HG03175 (cell line): ENCODE measurements around the gene TTN.
A peak's percentile ranks its signal among the peaks of the same experiment; 100 is the strongest.

Experiments used
- ATAC-seq: cut with Tn5 transposase; IDR thresholded peaks from one replicate; pipeline ENCODE4 v1.9.1; 2021; ENCODE audit warnings: mild to moderate bottlenecking, moderate library complexity; ENCODE audit not compliant: unreplicated experiment

TTN gene

DNA sequence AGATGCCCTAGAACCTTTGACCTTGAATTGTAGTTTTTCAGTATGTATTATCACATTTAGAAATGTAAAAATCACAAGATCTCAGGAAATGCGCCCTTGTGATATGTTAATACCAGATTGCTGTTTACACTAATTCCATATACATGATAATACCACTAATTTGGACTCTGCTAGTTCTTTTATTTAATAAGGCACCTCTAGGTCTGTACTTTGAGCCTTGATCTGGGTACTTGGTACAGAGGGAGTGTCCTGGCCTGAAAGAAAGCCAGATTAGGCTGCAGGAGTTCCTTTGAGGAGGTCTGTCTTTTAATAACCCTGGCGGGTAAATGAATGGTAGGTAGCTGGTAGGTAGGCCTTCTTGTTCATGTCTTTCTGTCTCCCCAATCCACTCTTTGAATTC lies 300.7 kb downstream of the TTN start:
- no peak for ATAC-seq

DNA sequence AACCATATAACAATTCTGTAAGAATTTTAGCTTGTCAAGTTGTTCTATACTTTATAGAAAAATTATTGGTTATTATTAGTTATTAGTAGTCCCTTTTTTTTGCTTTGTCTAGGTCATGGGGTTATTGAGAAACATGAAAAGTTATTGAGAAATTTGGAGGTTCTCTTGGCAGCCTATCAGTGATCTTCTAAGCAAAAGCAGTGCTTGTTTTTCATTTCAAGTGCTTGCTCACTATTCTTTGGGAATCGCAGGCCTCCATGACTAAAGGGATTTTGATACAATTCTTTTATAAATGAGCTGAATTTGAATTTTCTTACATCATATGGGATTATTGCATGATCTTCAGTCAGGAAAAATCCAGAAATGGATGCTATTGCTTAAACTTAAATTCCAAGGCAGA lies 301.1 kb downstream of the TTN start:
- ATAC-seq = no peak

DNA sequence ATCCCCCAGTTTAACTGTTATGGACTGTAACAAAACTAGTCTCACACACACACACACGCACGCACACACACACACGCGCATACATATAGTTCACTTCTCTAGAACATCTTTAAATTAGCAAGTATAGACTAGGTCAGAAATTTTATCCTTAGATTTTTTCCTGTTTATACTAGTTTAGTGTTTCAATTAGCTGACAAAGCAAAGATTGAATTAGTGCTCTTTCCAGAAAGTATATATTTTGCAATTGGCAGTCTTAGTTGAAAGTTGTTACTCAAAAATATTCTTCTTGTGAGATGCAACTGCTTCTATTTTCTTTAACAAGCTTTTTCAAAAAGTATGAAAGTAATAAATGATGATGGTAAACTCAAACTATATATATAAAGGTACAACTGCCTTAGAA lies 304.5 kb downstream of the TTN start:
- ATAC-seq = no peak

DNA sequence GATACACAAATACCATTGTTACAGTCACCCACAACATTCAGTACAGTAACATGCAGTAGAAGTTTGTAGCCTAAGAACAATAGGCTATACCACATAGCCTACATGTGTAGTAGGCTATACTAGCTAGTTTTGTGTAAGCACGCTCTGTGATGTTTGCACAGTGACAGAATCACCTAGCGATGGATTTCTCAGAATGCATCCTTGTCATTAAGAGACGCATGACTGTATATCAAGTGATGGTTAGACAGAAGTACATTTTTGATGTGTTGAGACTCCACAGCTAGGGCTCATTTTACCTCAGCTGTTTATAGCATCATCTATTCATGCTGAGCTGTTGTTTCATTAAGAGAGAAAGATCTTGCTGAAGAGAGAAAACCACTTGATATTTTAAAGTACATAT lies 307.6 kb downstream of the TTN start:
- no peak for ATAC-seq

DNA sequence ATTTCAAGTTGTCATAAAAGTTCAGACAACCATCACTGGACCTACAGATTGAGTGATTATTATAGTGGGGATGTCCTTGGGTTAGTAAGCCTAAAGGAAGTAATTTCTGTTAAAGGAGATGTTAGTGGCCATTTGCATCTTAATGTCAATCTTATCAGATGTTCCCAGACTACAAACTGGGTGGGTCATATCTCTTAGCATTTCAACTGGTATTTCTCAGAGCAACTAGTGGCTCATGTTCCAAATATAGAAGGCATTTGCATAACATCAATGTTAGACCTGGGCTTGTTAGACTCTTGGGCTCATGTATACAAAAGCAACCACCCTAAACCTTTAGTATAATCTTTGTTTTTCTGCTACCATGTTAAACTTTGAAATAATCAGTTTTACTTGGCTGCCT lies 309.1 kb downstream of the TTN start:
- ATAC-seq = no peak

DNA sequence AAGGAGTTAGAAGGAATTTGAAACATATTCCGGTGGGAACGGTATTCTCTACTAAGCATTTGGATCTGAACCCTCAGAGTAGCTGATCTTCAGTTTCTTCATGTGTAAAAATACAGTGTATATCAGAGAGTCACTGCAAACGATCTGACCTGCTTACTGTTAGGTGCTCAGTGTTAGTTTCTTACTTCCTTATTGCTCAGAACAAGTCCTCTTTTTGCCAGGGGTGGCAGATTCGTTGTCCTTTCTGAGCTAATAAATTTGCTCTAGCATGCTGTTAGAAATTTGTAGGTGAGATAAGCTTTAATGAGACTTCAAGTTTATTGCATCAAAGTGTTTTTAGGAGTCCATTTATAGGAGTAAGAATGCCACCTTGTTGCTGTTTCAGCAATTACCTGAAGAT lies 311.2 kb downstream of the TTN start:
- no peak for ATAC-seq

DNA sequence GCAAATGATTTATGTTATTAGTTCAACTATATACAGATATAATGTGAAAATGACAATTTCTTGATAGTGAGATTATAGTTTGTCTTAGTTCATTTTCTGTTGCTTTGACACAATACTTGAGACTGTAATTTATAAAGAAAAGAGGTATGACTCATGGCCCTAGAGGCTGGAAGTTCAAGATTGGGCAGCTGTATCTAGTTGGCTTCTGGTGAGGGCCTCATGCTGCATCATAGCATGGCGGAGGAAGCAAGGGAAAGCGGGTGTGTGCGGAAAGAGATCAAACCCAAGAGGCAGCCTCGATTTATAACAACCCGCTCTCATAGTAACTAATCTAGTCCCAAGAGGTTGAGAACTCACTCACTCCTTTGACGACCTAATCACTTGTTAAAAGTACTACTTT lies 315.6 kb downstream of the TTN start:
- no peak for ATAC-seq

DNA sequence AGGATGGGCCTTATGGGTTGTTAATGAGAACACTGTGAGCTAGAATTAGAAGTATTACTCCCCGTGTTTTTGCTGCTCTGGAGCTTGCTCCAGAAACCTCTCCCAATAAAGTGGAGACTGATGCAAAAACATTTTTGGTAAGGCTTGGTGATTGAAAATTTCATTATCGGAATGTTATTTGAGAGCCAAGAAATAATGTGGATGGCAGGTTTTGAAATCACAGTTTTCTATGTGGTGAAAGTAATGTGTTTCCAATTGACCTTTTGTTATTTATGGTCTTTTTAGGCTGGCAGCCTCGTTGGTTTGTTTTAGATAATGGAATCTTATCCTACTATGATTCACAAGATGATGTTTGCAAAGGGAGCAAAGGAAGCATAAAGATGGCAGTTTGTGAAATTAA lies 321.9 kb downstream of the TTN start:
- ATAC-seq = no peak

DNA sequence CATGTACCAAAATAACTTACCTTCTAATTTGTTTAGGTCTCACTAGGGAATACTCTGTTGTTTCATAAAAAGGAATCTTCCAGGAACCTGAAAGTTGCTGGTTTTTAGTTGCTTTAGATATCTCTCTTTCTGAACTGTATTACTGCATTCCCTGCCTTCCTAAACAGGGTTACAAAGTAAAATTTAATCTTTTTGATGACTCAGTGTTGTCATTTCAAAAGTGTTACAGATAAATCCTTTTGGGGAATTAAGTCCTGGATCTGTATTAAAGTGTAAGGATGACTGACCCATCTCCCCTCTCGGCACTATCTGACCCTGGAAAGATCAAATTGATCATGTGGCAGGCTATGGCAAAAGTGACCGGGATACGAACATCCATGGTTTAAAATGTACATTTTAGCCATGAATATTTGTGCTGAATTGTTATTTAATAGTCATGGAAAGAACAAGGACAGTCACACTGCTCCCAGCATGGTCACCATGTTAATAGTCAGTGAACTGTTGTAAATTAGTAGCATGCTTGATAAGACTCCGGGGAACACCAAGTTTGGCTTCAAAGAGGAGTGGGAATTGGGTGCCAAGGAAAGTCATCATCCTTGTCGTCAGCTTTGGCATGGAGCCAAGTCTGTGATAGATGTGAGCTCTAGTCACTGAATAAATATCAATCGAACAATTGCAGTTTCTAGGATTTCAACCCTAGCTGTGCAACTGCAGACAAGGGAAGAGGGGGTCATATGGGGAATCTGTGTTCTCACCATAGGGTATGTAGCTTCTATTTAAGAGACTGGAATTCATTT lies 322.8 kb downstream of the TTN start:
- no peak for ATAC-seq

DNA sequence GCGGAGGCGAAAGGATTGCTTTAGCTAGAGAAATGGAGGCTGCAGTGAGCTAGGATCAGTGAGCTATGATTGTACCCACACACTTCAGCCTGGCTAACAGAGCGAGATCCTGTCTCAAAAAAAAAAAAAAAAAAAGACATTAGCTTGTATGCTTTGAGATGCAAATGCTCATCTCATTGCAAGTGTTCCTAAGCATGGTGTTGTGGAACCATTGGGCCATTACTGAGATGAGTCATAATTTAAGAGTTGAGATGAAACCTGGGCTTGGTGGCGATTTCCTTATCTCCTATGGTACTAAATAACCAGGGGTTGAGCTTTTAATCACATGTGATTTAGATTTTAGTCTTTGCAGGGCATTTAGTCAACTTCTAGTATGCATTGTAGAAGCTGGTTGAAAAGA lies 324.8 kb downstream of the TTN start:
- ATAC-seq = peak; percentile 40

DNA sequence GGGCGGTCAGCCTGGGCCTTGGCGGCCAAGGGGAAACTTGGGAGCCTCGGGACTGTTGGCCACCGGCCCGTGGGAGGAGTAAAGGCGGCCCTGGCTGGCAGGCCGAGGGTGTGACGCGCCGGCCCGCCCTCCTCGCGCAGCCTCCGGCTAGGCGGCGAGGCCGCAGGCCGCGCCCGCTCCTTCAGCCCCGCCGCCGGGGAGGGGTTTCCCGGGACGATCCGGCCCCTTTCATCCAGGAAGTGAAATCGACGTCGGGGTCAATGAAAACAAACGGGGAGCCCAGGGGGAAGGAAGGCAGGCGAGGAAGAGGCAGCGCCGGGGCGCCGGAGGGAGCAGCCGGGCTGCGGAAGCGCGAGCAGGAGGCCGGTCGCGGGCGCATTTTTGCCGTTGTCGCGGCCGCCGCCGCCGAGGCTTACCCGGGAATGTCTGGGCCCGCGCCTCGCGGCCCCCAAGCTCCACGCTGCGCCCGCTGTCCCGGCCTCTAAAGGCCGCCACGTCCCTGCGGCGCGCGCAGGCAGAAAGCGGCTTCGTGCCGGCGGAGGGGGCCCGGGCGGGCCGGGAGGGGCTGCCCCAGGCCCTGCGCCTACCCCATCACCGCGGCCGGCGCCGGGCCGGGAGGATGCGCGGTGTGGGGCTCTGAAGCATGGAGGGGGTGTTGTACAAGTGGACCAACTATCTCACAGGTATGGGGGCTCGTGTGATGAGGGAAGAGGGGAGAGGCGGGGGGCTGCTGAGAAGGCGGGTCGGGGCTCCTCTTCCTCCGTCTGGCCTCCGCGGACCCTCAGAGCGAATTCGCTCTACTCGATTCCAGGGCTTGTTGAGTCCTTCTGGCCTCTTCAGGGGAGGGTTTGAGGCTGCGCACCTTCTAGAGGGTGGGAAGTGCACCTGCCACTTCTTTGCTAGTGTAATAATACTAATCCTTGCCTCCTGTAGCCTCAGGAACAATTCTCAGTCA lies 326.7 kb downstream of the TTN start, which contains the start of gene PLEKHA3:
Gene PLEKHA3 (plus strand): TSS at position 231 of the 955 bp plus-strand sequence. CDS start 413 bp downstream, at position 644.
- ATAC-seq = peak; percentile 58

DNA sequence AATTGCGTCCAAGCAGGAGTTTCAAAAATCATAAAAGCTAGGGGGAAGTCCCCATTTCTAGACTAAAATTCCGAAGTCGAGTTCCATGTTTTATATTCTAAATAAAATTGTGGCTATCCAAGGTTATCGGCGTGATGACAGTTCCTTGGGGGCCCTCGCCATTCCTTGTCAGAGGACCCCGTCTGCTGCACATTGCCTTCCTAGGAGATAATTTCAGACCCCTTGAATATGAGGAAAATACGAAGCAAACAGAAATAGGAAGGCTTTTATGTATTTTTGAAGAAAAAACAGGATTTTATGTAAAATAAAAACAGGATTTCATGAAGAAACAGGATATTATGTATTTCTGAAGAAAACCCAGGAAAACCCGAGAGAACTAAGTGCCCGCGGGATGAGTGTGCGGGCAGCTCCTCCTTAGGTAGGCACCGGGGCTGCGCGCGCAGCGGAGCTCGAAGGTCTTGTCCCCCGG lies 327.4 kb downstream of the TTN start:
- no peak for ATAC-seq

DNA sequence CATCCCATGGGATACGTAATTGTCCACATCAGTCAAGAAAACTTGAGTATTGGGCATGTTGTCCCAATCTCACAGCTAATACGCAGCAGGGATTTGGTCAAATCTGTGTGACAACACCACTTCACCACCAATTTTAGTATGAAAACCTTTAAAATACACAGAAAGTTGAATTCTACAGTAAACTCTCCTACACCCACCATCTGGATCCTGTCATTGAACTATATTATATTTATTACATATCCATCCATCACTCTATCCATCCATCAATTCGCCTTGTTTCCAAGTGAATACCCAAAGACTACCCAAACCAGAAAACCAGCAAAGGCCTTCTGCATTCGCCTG lies 328.0 kb downstream of the TTN start:
- no peak for ATAC-seq

DNA sequence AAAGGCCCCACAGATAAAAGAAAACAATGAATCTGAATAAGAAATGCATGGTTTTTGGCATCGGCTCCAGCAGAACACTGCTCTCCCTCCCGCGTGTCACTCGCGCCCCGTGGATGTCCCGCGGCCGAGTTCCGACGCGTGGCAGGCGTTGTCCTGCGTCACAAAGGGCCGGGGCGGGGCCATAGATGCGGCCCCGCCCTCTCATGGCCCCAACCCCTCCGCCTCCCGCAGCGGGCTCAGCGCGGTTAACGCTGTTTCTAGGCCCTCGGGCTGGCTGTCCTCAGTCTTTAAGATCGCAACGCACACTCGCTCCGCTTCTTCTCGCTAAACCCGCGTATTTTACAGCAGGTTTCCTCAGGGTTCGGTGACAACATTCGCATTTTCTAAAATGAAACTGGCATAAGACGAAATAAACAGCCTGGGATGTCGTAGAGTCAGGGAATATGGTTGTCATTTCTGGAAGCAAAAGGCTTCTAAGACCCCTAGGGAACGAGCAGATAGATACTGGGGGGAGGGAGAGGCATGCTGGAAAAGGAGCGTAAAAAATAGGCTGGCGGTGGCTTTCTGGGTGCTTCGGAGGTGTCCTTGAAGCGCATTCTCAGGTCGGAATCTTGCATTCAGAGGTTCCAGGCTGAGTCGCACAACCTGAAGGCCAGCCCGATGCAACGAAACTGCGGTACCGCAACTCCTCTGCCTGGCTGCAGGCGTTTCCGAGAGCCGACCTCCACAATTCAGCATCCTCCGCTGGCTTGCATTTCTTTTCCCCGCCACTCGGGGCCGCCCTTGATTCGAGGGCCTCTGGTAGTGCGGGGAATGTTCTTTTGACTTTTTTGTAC lies 328.6 kb downstream of the TTN start, which contains the start of gene FKBP7:
Gene FKBP7 (minus strand): TSS at position 162 of the 836 bp plus-strand sequence. CDS start 101 bp downstream, at position 61.
- ATAC-seq = peak; percentile 47

DNA sequence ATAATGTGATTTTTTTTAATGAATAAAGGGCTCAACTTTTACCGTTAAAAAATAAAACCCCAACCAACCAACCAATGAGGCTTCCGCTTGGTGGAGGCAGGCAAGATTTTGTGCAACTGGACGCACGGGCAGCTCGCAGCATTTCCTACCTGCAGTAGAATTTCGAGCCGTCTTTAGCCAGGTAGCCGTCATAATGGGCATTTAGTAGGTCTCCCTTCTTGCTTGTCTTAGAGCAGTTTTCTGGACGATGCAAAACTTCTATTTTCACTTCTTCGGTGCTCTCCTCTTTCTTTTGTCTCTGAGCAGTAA lies 329.1 kb downstream of the TTN start:
- ATAC-seq = no peak

DNA sequence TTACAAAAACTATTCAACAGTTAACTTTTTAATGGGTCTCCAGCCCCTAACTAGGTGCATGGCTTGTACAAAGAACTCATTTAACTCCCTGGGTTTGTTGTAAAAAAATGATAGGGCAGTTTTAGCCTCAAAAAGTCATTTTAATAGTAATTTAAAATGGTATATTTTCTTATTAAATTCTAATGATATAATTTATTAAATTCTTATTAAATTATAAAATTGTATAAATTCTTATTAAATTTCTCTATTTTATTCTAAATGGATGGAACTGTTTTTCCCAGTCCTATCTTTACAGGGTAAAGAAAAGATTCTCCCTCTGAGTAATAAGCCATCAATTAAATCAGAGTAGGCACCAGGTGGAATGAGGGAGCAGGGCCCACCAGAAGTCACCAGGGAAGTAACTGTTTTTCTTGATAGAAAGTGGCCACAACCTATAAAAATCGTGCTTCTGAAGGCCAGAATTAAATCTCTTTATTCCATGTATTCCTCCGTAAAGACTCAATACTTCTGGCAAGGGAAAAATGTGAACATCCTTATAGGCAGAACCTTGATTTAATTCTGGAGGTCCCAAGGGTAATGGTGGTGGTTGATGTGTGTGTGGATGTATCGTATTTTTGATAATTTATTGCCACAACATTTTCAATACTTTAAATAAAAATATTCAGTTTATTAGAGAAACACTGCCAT lies 329.6 kb downstream of the TTN start:
- no peak for ATAC-seq

DNA sequence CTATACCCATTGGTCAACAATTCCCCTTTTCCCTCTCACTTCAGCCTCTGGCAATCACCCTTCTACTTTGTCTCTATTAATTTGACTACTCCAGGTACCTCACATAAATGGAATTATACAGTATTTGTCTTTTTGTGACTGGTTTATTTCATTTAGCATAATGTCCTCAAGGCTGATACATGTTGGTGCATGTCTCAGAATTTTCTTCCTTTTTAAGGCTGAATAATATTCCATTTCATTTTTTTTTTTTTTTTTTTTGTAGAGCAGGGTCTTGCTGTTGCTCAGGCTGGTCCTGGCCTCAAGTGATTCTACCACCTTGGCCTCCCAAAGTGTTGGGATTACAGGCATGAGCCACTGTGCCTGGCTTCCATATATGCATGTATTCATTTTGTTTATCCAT lies 330.7 kb downstream of the TTN start:
- no peak for ATAC-seq
